Femur (tissue), 1 donor: Measurements from ENCODE around the gene PRDX2.
"Not testable (repeated sequence)": the region's sequence is repeated elsewhere in the genome, so short reads cannot be mapped to it uniquely, and the experiment has no call there.

Source experiments
- DNase-seq: peaks from one replicate; pipeline ENCODE4 v3.0.0-alpha.2; 2017

The PRDX2 gene

DNA sequence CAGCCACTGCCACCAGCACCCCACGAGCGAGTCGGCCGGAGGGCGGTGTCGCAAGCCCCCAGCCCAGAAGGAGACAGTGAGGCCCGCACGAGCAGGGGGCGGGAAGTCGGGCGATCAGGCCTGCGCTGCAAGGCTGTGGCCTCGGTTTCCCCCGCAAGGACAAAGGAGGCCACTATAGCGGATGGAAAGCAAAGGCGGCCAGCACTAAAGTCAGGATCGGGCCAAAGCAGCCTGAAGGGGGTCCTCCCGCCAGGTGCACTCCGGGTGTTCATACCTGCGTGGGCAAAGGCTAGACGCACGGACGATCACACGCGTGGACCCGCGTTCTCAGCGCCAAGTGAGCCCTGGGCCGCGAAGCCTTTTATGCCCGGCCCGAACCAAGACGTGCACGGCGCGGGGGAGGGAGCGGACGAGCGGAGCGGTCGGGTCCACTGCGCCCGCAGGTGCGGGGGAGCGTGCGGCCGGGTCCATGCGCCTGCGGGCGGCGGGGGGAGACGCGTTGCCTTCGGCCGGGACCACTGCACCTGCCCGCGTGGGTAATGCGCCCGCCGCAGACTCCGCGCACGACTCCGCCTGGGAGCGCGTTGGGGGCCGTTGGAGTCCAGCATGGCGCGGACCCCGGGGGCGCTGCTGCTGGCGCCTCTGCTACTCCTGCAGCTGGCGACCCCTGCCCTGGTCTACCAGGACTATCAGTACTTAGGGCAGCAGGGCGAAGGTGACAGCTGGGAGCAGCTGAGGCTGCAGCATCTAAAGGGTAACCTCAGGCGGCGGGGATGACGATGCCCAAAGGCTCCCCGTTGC lies at the start of gene PRDX2, which contains the start of gene THSD8:
PRDX2 (minus strand) TSS at position 335 of the 801 bp plus-strand sequence. CDS start 539 bp downstream, outside the sequence.
THSD8 (plus strand) TSS at position 604 of the 801 bp plus-strand sequence; CDS start at position 607, 3 bp downstream.
- peak; percentile 85 for DNase-seq

DNA sequence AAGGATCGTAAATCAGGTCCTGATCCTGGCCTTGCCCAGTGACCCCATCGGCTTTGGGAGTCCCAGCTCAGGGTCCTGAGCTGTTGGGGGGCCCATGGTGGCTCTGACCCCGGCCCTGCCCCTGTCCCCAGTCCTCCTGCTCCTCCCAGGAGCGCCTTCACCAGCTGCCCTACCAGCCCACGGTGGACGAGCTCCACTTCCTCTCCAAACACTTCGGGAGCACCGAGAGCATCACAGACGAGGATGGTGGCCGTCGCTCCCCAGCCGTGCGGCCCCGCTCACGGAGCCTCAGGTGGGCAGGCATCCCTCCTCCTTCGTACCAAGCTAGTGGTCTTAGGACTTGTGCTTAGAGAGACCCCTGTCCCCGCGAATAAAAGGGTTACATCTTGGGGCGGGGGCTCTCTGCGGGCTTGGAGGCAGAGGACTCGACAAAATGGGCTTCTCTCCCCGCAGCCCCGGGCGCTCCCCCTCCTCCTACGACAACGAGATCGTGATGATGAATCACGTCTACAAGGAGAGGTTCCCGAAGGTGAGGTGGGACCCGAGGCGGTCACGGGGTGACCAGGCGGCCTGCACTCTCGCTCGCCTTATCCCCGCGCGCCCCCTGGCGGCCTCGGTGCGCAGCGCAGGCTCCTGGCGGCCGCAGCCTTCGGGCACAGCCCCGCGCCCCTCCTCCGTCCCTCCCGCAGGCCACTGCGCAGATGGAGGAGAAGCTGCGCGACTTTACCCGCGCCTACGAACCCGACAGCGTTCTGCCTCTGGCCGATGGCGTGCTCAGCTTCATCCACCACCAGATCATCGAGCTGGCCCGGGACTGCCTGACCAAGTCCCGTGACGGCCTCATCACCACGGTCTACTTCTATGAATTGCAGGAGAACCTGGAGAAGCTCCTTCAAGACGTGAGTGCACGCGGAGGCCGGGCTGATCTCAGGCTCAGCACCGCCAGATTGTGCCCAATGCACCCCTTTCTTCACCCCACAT lies 45.8 kb upstream of the PRDX2 start:
- DNase-seq = peak; percentile 89

DNA sequence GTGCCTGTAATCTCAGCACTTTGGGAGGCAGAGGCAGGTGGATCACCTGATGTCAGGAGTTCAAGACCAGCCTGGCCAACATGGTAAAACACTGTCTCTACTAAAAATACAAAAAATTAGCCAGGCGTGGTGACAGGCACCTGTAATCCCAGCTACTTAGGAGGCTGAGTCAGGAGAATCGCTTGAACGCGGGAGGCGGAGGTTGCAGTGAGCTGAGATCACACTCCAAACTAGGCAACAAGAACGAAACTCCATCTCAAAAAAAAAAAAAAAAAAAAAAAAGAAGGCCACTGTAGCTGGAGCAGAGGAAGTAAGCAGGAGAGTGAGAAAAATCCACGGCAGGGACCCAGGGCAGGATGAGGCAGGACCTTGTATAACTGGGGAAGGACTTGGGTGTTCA lies 45.0 kb upstream of the PRDX2 start:
- not testable (repeated sequence) for DNase-seq

DNA sequence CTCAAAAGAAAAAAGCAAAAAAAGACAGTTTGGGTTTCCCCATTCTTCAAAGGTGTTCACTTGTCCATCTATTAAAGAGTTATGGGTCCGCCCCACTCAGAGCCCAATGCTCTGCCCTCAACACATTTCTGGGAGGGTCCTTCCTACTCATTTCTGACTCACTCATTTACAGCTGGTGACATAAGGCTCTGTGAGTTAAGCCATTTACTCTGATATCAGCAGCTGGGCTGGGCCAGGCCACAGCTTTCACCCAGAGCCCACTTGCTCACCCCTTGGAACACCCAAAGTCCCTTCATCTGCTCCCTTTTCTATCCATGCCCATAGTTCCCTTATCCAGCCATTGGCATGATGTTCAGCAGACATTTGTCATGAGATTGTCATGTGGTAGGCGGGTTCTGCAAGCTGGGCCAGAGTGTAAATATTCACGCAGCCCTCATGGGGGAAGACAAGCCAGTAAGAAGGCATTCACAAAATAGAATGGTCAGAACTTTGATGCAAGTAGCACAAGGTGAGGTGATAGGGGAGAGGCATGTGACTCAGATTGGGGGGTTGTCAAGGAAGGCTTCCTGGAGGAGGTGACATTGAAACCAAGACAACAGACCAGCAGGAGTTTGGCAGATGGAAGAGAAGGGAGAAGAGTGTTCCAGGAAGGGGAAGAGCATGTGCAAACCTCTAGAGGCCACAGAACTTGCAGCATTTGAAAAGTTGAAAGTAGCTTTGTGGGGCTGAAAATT lies 42.6 kb upstream of the PRDX2 start:
- DNase-seq = no peak

DNA sequence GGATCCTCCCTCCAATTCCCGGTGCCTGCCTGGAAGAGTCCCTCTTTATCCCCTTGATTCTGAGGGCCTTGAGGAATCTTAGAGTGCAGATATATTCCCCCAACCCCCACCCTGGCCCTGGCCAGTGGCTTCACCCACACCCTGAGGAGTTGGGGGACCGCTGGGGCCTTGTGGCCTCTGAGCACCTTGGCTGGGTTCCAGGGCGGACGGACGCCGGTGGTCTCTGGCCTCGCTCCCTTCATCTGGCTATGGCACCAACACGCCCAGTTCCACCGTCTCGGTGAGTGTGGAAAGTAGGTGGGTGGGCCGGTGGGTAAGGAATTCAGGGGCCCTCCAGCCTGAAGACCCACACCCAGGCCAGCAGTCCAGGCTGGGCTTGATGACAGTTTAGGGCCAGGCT lies 41.7 kb upstream of the PRDX2 start:
- no peak for DNase-seq

DNA sequence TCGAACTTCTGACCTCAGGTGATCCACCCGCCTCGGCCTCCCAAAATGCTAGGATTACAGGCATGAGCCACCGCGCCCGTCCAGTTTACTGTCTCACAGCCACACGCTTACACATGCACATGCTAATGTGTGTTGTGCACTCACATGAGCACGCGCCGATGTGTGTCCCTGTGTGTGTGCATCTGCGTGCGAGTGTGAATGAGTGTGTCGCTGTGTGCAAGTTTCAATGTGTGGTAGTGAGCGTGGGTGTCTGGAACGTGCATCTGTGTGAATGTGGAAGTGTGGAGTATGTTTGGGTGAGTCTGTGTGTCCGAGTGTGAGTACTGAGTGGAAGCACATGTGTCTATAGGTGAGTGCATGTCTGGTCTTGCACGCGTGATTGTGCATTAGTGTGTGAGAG lies 40.9 kb upstream of the PRDX2 start:
- no peak for DNase-seq

DNA sequence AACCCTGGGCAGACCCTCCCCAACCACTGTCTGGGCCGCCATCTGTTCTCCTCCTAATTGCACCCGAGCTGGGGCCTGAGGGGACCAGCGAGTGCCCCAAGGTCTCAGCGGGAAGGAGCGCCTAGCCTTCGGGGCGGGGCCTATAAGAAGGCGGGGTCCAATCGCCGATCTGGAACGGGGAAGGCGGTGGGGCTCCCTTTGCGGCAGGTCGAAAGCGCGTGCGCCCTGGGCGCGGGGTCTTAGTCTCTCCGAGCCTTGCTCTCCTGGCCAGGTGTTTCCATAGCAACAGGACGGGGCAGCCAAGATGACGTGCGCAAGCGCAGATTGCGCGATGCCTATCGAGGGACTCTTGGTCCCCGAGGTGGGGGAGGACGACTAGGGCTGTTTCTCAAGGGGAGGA lies 39.5 kb upstream of the PRDX2 start:
- no peak for DNase-seq

DNA sequence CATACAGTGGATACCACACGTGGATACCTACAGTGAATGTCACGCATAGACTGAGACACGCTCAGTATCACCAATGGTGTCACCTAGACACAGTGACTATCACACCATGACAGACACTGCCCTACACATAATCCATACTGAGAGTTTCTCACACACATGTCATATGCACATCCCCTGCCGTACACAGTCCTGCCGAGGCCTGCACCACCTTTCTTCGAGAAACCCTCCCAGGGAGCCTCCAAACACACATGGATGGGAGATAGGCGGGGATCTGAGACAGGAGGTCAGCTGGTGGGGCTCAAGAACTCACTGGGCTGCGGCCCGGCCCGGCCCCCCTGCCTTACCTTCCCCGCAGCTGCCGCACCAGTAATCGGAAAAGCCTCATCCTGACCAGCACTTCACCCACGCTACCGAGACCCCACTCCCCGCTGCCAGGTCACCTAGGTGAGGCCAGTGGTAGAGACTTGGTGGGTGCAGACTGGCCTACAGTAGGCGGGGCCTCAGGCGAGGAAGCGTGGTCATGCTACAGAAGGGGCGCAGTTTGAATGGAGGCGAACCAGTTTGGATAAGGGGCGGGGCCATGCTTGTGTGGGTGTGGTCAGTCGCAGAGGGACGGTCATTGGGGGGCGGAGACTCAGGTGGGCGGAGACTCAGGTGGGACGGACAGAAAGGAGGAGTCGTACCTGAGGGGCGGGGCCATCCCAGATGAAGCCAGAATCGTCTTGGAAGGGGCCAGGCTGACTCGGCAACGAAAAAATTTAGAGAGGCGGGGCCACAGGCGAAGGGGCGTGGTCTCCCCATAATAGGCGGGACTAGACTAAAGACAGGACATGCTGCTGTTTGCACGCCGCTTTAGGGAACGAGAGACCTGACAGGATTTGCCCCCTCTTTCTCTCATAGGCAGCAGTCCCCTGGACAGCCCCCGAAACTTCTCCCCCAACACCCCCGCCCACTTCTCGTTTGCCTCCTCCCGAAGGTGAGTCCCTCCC lies 38.8 kb upstream of the PRDX2 start:
- DNase-seq = peak; percentile 56

DNA sequence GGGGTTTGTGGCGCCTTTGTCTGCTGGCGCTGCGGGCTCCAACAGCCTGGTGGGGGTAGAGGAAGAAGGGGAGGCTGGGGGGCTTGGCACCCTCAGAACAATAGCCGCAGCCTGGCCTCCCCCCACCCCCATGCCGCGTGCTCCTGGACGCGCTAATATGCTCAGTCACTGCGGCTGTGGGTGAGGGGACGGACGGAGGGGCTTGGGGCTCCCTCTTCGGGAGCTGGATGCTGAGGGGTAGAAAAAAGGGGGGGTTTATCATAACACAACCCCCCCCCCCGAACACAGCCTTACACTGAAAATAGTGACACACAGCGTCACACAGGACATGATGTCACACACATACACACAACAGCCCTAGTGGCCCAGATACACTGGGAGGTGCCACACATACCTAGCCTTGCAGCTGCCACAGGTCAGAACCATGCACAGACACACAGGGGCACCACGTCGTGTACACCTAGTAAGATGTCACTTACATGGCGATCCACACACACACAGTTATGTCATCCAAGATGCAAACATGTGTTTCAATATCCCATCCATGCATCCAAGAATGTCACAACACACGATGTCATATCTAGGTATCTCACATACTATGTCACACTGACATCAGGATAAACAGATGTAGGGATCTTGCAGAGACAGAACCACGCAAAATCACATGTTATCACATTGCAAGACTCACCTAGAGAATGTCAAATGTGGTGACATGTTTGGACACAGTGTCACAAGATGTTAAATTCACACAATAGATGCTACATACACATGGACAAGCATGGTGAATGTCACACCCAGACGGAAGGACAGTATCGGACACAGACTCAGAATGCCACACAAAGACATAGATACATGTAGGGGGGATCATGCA lies 37.5 kb upstream of the PRDX2 start:
- no peak for DNase-seq

DNA sequence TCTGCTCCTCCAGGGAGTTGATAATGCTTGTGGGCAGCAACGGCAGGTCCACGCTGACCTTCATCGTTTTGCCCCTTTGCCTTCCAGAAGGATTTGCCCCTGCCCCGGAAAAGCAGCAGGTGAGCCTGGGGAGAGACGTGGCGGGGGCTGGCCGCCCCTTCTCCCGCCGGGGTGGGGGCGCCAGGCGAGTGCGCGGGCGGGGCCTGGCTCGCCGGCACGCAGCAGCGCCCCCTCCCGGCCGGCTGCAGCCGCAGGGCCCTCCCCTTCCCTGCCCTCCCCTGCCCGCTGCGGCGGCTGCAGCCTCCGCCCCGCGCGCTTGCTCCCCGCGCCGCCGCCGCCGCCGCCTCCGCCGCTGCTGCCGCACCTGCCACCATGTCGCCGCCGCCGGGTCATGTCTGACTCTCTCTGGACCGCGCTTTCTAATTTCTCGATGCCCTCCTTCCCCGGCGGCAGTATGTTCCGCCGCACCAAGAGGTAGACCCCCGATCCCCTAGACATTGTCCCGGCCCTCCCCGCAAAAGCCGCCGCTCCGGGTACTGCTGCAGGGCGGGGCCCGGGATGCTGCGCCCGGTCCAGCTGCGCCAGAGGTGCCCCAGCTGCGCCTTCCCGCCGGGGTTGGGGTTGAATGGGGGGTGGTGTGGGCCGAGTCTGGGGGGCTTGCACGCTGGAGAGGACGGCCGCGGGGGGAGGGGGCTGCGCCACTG lies 36.7 kb upstream of the PRDX2 start, which contains the start of gene MAST1:
MAST1 (plus strand) TSS at position 334 of the 704 bp plus-strand sequence; CDS start at position 392, 58 bp downstream.
- DNase-seq = no peak

DNA sequence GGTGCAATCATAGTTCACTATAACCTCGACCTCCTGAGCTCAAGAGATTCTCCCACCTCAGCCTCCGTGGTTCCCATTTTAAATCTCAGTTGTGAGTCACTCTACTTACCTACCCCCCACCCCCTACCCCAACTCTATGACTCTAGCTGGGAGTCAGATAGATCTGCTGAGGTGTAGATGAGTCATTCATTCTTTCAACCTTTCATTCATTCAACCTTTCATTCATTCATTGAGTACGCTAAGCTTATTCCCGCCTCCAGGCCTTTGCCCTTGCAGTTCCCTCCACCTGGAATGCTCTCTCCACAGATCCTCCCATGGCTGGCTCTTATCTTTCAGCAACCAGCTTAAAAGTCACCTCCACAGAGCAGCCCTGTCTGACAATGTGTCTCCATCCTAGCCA lies 35.6 kb upstream of the PRDX2 start:
- no peak for DNase-seq

DNA sequence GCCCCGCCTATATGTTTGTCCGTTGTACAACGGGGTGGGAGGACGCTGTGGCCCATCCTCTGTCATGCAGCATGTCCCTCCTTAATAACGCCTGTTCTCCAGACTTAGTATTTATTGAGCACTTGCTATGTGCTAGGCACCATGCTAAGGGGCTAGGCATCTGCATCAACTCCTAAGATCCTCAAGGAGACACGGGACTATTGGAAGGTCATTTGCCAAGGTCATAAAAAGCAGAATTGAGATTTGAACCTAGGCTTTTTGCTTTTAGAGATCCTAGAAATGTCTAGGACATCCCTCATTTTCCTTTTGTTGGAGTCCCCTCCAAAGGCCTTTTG lies 34.9 kb upstream of the PRDX2 start:
- DNase-seq = no peak

DNA sequence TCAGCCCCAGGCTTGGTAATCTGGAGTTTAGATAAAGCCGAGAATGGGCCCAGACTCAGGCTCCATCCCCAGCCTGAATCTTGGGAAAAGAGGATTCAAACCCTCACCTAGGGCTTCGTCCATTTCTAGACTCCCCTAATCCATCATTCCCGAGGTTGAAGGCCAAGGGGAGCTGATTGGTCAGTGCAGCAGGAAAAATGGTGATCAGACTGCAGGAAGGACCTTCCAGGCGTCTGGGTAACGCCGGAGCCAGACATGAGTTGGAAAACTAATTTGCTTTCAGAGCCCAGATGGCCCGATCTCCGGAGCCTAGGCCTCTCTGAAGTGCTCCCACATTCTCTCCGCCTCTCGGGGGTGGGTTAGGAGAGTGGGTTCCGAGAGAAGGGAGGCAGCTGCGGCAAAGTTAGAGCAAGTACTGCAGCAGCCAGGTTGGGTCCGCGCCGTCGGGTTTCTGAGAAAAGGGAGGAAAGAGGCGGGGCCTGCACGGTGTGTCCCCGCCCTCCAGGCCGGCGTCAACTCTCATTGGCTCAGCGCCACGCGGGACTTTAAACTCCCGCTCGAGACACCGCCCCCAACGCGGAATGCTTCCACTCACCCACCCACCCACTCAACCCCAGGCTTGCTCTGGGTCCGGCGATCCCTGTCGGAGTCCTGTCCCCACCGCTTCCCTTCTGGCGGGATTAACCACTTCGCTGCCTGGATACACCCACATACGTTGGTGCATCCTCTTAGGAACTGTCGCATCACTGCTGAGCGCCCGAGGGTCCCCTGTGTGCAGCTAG lies 33.6 kb upstream of the PRDX2 start:
- DNase-seq = peak; percentile 46

DNA sequence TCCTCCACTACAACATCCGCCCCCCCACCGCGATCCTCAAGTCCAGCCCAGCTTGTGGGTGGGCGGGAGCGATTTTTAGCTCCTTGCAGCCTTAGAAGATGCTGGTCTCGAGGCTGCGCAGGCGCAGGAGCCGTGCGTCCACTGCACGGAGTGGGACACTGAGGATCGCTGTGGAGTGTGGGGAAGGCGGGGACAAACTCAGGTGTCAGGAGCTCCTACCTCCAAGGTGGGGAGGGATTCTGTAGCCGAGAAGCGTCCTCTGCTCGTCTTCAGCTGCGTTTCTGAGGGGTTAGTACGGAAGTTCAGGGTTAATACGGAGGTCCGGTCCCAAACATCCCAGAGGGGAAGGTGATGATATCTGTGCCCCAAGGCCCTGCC lies 33.0 kb upstream of the PRDX2 start, which contains the start of gene RTBDN:
RTBDN (minus strand) TSS at position 14 of the 378 bp plus-strand sequence. CDS start 4,600 bp downstream, outside the sequence.
- DNase-seq = no peak

DNA sequence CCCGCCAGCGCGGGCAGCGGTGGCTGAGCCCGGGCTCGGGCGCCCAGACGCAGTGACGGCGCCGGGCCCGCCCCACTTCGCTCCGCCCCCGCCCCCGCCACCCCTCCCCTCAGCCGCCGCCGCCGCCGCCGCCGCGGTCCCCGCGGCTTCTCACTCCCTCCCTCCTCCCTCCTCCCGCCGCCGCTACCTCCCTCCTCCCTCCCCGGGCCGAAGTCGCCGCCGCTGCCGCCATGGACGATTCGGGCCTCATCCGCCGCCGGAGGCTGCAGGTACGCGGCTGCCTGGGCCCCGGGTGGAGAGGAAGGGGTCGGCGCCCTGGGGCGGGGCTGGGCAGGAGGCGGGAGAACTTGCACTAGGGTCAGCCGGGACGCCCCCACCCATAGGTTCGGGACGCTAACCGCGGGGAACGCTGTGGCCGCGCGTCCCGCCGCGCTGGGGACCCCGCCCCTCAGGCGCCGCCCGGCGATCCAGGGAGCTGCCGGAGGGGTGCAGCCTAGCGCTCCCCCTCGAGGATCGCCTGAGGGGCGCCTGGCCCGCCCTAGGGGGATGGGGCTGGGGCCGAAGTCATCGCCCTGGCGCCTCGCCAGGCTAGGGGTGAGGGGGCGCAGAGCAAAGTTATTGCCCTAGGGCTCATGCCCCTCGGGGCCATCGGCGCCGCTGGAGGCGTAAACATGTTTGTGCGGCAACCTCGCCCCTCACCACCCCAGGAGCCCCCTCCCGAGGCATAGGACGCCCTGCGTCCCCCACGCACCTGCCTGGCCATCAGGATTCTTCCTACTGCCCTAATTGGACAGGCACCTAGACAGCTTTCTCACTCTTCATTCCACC lies 32.4 kb upstream of the PRDX2 start:
- no peak for DNase-seq

DNA sequence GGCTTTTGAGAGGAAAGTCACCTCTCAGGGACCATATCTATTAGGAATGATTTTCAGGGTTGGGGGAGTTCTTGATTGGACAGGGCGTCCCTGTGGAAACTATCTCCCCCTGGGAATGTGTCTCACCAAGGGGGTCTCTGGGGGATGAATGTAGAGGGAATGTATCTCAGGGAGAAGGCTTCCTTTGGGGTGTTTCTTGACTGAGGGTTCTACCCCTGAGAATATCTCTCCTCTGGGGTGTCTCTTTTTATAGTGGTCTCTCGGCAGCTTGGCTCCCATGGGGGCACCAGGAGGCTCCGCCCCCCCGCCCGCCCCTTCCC lies 31.8 kb upstream of the PRDX2 start:
- no peak for DNase-seq

DNA sequence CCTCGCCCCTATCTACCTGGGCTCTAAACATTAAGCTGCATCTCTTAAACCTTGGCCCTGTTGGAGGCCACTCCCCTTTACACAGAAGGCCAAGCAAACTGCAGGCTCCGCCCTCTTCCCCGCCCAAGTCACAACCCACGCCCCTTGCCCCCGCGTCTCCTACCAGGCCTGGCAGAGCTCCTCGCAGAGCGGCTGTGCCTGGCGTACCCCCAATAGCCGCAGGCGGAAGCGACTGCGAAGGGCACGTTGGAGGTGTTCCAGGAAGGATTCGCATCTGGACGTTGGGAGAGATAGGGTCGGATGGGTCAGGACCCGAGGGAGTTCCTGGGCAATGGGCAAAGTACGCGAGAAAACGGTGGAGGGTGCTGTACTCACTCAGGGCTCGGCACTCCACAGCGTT lies 26.9 kb upstream of the PRDX2 start:
- DNase-seq = no peak
